Mammary epithelial cell (primary cell): ENCODE data around the gene KDF1.

Experiments used
- EZH2 ChIP-seq: IDR thresholded peaks from 2 replicates; pipeline ENCODE4 v1.6.1; 2012; ENCODE audit warnings: low read length, inconsistent platforms, borderline replicate concordance
- TF ChIP-seq, protein P1 (sequence below), 2 donors: IDR thresholded peaks in 1 of 2; conservative IDR thresholded peaks in 1 of 2; 2 replicates each; pipeline ENCODE4 v1.5.1; 2011 to 2012; ENCODE audit warnings: inconsistent platforms in 2 of 2, low read length in 2 of 2, mild to moderate bottlenecking in 2 of 2, control low read depth in 1 of 2, low read depth in 1 of 2; ENCODE audit not compliant: insufficient read depth in 1 of 2; ENCODE audit errors: extremely low read depth in 1 of 2

DNA sequence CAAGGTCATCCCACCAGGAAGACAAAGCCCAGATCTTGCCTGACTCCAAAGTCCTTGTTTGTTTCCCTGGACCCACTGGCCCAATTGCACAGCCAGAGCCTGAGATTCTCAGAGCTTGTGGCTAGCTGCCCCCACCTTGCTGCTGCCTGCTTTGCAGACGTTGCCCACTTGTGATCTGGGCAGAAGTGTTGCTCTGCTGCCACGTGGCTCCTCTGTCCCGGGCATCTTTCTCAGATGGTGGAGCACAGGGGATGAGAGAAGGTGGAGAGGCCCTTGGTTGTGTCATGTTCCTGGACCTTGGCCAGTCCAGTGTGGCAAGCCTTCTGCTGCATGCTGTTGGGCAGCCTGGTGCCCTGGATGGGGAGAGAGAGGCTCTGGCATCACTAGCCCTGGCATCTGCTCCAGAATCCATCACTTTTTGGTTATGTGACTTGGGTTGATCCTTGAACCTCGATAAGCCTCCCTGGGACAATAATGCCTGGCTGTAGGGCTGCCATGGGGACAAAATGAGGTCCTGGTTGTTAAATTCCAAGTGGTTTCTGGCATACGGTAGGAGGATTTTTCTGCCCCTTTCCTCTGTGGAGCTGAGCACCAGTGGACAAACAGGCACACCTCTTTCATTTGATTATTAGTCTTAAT, 44.9 kb downstream of the KDF1 start:
- TF ChIP-seq, protein P1, sequence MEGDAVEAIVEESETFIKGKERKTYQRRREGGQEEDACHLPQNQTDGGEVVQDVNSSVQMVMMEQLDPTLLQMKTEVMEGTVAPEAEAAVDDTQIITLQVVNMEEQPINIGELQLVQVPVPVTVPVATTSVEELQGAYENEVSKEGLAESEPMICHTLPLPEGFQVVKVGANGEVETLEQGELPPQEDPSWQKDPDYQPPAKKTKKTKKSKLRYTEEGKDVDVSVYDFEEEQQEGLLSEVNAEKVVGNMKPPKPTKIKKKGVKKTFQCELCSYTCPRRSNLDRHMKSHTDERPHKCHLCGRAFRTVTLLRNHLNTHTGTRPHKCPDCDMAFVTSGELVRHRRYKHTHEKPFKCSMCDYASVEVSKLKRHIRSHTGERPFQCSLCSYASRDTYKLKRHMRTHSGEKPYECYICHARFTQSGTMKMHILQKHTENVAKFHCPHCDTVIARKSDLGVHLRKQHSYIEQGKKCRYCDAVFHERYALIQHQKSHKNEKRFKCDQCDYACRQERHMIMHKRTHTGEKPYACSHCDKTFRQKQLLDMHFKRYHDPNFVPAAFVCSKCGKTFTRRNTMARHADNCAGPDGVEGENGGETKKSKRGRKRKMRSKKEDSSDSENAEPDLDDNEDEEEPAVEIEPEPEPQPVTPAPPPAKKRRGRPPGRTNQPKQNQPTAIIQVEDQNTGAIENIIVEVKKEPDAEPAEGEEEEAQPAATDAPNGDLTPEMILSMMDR (conservative IDR thresholded peaks at IDR 0.05 in 1 of 2, IDR thresholded peaks at IDR 0.05 in 1 of 2; ENCODE audit: extremely low read depth in 1 of 2, insufficient read depth in 1 of 2, low read depth in 1 of 2, low read length in 2 of 2) = no peak
- no peak for TF ChIP-seq EZH2
